ENCODE results near the gene KLHL12. TPM values are rescaled to one million over a fixed set of nuclear protein-coding genes. Genes with fewer than 3 reads are reported as not detected.

Gene KLHL12
- total and polyA plus RNA-seq, 2 donors (not counting 1 experiment from before 2014, with no cell fraction given), result 14.6 to 25.5 TPM

DNA sequence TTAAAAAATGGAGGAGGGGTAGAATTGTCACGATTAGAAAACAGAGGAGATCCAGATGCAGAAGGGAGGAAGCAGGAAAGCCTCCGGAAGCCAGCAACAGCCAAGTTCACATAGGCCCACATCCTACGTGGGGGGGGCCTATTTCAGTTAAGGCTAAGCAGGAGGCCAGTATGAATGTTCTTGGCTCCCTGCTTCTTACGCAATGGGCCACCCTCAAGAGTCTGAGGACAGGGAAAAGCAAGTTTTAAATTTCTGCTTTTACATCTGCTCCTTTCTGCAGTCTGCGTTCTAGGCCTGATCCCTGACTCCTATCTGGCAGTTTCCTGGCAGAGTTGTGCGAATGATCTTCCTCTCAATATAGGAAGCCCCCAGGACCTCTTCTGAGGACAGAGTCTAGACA lies 68.7 kb downstream of the KLHL12 start:
- Histone ChIP-seq H3K27ac (ENCODE audit: low read length in 2 of 2) (no peak overlapping the region), H3K79me2 (ENCODE audit: control insufficient read depth, insufficient read depth, low read length) (no peaks in the 10 kb centered on the region), H3K4me3 (ENCODE audit: control extremely low read depth in 1 of 5, extremely low read depth in 1 of 5, insufficient read depth in 1 of 5, low read depth in 2 of 5, low read length in 4 of 5) (no peak overlapping the region), H4K20me1 (ENCODE audit: control insufficient read depth, insufficient read depth, low read length, poor library complexity, severe bottlenecking) (no peaks in the 10 kb centered on the region), H3K36me3 (replicated peaks in 1 of 2; ENCODE audit: control extremely low read depth in 1 of 2, control insufficient read depth in 1 of 2, extremely low read depth in 1 of 2, insufficient read depth in 2 of 2, low read length in 1 of 2) (no peaks in the 10 kb centered on the region), H2AFZ (ENCODE audit: insufficient read depth, low read depth, low read length, poor library complexity, severe bottlenecking) (no peak overlapping the region), H3K4me1 (ENCODE audit: control insufficient read depth in 2 of 2, insufficient read depth in 2 of 2, low read length in 2 of 2) (peaks cover 10 to 16% of the 10 kb centered on the region in 2 donors), H3K9ac (ENCODE audit: low read length) (no peak overlapping the region), H3K4me2 (replicated peaks; ENCODE audit: low read depth, low read length, poor library complexity, severe bottlenecking) (no peak overlapping the region), H3K27me3 (replicated peaks in 1 of 4; ENCODE audit: control extremely low read depth in 1 of 4, control insufficient read depth in 3 of 4, insufficient read depth in 4 of 4, low read length in 3 of 4) (peaks cover 0 to 26% (median 10%) of the 10 kb centered on the region in 4 experiments), H3K9me3 (ENCODE audit: control extremely low read depth in 1 of 3, control insufficient read depth in 2 of 3, insufficient read depth in 1 of 3, low read length in 2 of 3) (peaks cover 0 to 5% (median 0%) of the 10 kb centered on the region in 3 donors)
- H3K27ac Mint-ChIP-seq, result no peak overlapping the region
- DNase-seq (no peak), ATAC-seq (ENCODE audit: low read depth) (no peak)
- H3K4me3 Mint-ChIP-seq, result no peak overlapping the region
- H3K9me3 Mint-ChIP-seq (ENCODE audit: insufficient read depth), result no peaks in the 10 kb centered on the region
- H3K27me3 Mint-ChIP-seq, result peaks cover 12% of the 10 kb centered on the region
- CTCF ChIA-PET, result interaction anchor here (0.6 kb wide), 1 partner anchor 10 kb away, joined by 3 read pairs; no protein-coding TSS in a partner anchor
- H3K4me1 Mint-ChIP-seq, result peaks cover 14% of the 10 kb centered on the region
- WGBS (ENCODE audit: insufficient coverage), result 53% methylated on average over 5 of the region's 6 CpGs
- POLR2A ChIA-PET, result no interaction called here
- no peak for TF ChIP-seq EZH2 (IDR thresholded peaks at IDR 0.05; ENCODE audit: borderline replicate concordance, insufficient read depth, low read depth, low read length, poor library complexity, severe bottlenecking)
- TF ChIP-seq, protein P1, sequence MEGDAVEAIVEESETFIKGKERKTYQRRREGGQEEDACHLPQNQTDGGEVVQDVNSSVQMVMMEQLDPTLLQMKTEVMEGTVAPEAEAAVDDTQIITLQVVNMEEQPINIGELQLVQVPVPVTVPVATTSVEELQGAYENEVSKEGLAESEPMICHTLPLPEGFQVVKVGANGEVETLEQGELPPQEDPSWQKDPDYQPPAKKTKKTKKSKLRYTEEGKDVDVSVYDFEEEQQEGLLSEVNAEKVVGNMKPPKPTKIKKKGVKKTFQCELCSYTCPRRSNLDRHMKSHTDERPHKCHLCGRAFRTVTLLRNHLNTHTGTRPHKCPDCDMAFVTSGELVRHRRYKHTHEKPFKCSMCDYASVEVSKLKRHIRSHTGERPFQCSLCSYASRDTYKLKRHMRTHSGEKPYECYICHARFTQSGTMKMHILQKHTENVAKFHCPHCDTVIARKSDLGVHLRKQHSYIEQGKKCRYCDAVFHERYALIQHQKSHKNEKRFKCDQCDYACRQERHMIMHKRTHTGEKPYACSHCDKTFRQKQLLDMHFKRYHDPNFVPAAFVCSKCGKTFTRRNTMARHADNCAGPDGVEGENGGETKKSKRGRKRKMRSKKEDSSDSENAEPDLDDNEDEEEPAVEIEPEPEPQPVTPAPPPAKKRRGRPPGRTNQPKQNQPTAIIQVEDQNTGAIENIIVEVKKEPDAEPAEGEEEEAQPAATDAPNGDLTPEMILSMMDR (IDR thresholded peaks at IDR 0.05), result no peak
- intact Hi-C loops (cut with micrococcal nuclease), result no loop called here

DNA sequence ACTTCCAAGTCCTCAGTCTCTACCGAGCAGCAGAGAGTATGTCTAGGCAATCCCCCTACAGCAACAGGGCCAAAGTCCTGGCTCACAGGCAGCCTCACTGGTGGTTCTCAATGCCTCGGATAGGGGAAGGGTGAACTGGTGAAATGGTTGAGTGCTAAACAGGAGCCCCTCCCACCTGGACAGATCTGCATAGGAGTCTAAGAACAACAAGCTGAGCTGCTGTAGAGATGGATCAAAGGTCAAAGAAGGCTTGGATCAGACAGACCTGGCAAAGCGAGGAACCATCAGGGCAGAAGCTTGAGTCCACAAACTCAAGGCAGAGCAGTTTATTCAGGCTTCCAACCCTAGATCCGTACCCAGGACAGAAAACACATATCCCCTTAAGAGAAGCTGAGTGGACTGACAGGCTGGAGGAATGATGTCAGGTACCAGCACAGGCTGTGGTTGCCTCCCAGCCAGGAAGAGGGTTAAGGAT lies 69.9 kb downstream of the KLHL12 start:
- CTCF ChIA-PET, result no interaction called here
- peaks cover 10% of the 10 kb centered on the region for H3K27me3 Mint-ChIP-seq
- peaks cover 15% of the 10 kb centered on the region for H3K4me1 Mint-ChIP-seq
- no peaks in the 10 kb centered on the region for H3K9me3 Mint-ChIP-seq (ENCODE audit: insufficient read depth)
- H3K4me3 ChIP-seq (ENCODE audit: control extremely low read depth in 1 of 5, extremely low read depth in 1 of 5, insufficient read depth in 1 of 5, low read depth in 2 of 5, low read length in 4 of 5), result no peak overlapping the region
- peaks cover 0 to 5% (median 0%) of the 10 kb centered on the region in 3 donors for H3K9me3 ChIP-seq (ENCODE audit: control extremely low read depth in 1 of 3, control insufficient read depth in 2 of 3, insufficient read depth in 1 of 3, low read length in 2 of 3)
- no peak for TF ChIP-seq EZH2 (IDR thresholded peaks at IDR 0.05; ENCODE audit: borderline replicate concordance, insufficient read depth, low read depth, low read length, poor library complexity, severe bottlenecking)
- TF ChIP-seq, protein P1 (IDR thresholded peaks at IDR 0.05), result no peak
- no peak for ATAC-seq (ENCODE audit: low read depth)
- intact Hi-C loops (cut with micrococcal nuclease), result no loop called here
- H3K9ac ChIP-seq (ENCODE audit: low read length), result no peak overlapping the region
- DNase-seq, result no peak
- POLR2A ChIA-PET, result no interaction called here
- no peaks in the 10 kb centered on the region for H3K79me2 ChIP-seq (ENCODE audit: control insufficient read depth, insufficient read depth, low read length)
- no peaks in the 10 kb centered on the region for H4K20me1 ChIP-seq (ENCODE audit: control insufficient read depth, insufficient read depth, low read length, poor library complexity, severe bottlenecking)
- peaks cover 9 to 16% of the 10 kb centered on the region in 2 donors for H3K4me1 ChIP-seq (ENCODE audit: control insufficient read depth in 2 of 2, insufficient read depth in 2 of 2, low read length in 2 of 2)
- no peak overlapping the region for H3K27ac Mint-ChIP-seq
- H3K36me3 ChIP-seq (replicated peaks in 1 of 2; ENCODE audit: control extremely low read depth in 1 of 2, control insufficient read depth in 1 of 2, extremely low read depth in 1 of 2, insufficient read depth in 2 of 2, low read length in 1 of 2), result no peaks in the 10 kb centered on the region
- WGBS (ENCODE audit: insufficient coverage), result 100% methylated on average over 1 of the region's 4 CpGs
- no peak overlapping the region for H2AFZ ChIP-seq (ENCODE audit: insufficient read depth, low read depth, low read length, poor library complexity, severe bottlenecking)
- no peak overlapping the region for H3K4me2 ChIP-seq (replicated peaks; ENCODE audit: low read depth, low read length, poor library complexity, severe bottlenecking)
- no peak overlapping the region for H3K27ac ChIP-seq (ENCODE audit: low read length in 2 of 2)
- peaks cover 0 to 26% (median 7%) of the 10 kb centered on the region in 4 experiments for H3K27me3 ChIP-seq (replicated peaks in 1 of 4; ENCODE audit: control extremely low read depth in 1 of 4, control insufficient read depth in 3 of 4, insufficient read depth in 4 of 4, low read length in 3 of 4)
- no peak overlapping the region for H3K4me3 Mint-ChIP-seq

Data from B cell (primary cell).